ENCODE data around the gene MKNK2.

The MKNK2 gene

GRCh38 chr19:2058570-2059421, 7.8 kb upstream of the MKNK2 start:
- no peak for TF ChIP-seq CREB1 (IDR thresholded peaks at IDR 0.05; ENCODE audit: low read depth)
- TF ChIP-seq CEBPB (IDR thresholded peaks at IDR 0.05), result no peak

GRCh38 chr19:2057484-2058469, 6.7 kb upstream of the MKNK2 start:
- no peak for TF ChIP-seq REST (IDR thresholded peaks at IDR 0.05; ENCODE audit: low read depth)
- TF ChIP-seq CEBPB (IDR thresholded peaks at IDR 0.05), result no peak
- 0 out of 2 replicates have a peak, but pooled peaks have one; percentile 26 for TF ChIP-seq ZBTB7A (IDR thresholded peaks at IDR 0.05; ENCODE audit: low read depth)
- TF ChIP-seq EGR1 (IDR thresholded peaks at IDR 0.05), result no peak
- TF ChIP-seq MAX (IDR thresholded peaks at IDR 0.05), result no peak
- no peak for TF ChIP-seq FOXM1 (IDR thresholded peaks at IDR 0.05; ENCODE audit: borderline replicate concordance, low read depth)
- no peak for TF ChIP-seq NFIC (IDR thresholded peaks at IDR 0.05)
- TF ChIP-seq CREB1 (IDR thresholded peaks at IDR 0.05; ENCODE audit: low read depth), result no peak

GRCh38 chr19:2056837-2057192, 5.8 kb upstream of the MKNK2 start:
- TF ChIP-seq NFIC (IDR thresholded peaks at IDR 0.05) (no peak), CEBPB (IDR thresholded peaks at IDR 0.05) (no peak), RAD21 (IDR thresholded peaks at IDR 0.05; ENCODE audit: low read depth) (no peak), ZBTB7A (IDR thresholded peaks at IDR 0.05; ENCODE audit: low read depth) (no peak), YY1 (IDR thresholded peaks at IDR 0.05; ENCODE audit: low read depth) (no peak), EGR1 (IDR thresholded peaks at IDR 0.05) (no peak), CREB1 (IDR thresholded peaks at IDR 0.05; ENCODE audit: low read depth) (no peak), TAF1 (IDR thresholded peaks at IDR 0.05; ENCODE audit: low read depth) (no peak), TEAD4 (IDR thresholded peaks at IDR 0.05) (no peak)

- TF ChIP-seq TAF1 (IDR thresholded peaks at IDR 0.05; ENCODE audit: low read depth) (no peak), CEBPB (IDR thresholded peaks at IDR 0.05) (no peak), RAD21 (IDR thresholded peaks at IDR 0.05; ENCODE audit: low read depth) (no peak), TCF12 (IDR thresholded peaks at IDR 0.05; ENCODE audit: low read depth) (peak; percentile 21; the same call in 1 of the 2 replicates), CREB1 (IDR thresholded peaks at IDR 0.05; ENCODE audit: low read depth) (no peak), YY1 (IDR thresholded peaks at IDR 0.05; ENCODE audit: low read depth) (no peak), ZBTB7A (IDR thresholded peaks at IDR 0.05; ENCODE audit: low read depth) (peak; percentile 76), FOXM1 (IDR thresholded peaks at IDR 0.05; ENCODE audit: borderline replicate concordance, low read depth) (no peak), USF1 (IDR thresholded peaks at IDR 0.05) (no peak), MAX (IDR thresholded peaks at IDR 0.05) (no peak), EGR1 (IDR thresholded peaks at IDR 0.05) (no peak), TEAD4 (IDR thresholded peaks at IDR 0.05) (no peak), EP300 (IDR thresholded peaks at IDR 0.05; ENCODE audit: borderline replicate concordance) (no peak), NFIC (IDR thresholded peaks at IDR 0.05) (no peak), REST (IDR thresholded peaks at IDR 0.05; ENCODE audit: low read depth) (no peak)
Measured at GRCh38 chr19:2055931-2056836, 5.1 kb upstream of the MKNK2 start.

- peak; percentile 40; the same call in 1 of the 2 replicates for TF ChIP-seq EGR1 (IDR thresholded peaks at IDR 0.05)
- TF ChIP-seq USF1 (IDR thresholded peaks at IDR 0.05), result no peak
Measured at GRCh38 chr19:2054763-2055162, 3.7 kb upstream of the MKNK2 start.

Data from Ishikawa (cell line).